Measurements from ENCODE around the gene ATP6V0D1.
"Not testable (repeated sequence)": the region's sequence is repeated elsewhere in the genome, so short reads cannot be mapped to it uniquely, and the experiment has no call there.

ATP6V0D1 gene
- total RNA-seq, result 192 to 470 (median 348) reads per million in 17 experiments

GRCh38 chr16:67480833-67481560, at the start of gene ATP6V0D1:
TSS of gene ATP6V0D1 (minus strand) at chr16:67481157. CDS start at chr16:67481086, 71 bp downstream.
- DNase-seq, result peak; percentile 100

DNA sequence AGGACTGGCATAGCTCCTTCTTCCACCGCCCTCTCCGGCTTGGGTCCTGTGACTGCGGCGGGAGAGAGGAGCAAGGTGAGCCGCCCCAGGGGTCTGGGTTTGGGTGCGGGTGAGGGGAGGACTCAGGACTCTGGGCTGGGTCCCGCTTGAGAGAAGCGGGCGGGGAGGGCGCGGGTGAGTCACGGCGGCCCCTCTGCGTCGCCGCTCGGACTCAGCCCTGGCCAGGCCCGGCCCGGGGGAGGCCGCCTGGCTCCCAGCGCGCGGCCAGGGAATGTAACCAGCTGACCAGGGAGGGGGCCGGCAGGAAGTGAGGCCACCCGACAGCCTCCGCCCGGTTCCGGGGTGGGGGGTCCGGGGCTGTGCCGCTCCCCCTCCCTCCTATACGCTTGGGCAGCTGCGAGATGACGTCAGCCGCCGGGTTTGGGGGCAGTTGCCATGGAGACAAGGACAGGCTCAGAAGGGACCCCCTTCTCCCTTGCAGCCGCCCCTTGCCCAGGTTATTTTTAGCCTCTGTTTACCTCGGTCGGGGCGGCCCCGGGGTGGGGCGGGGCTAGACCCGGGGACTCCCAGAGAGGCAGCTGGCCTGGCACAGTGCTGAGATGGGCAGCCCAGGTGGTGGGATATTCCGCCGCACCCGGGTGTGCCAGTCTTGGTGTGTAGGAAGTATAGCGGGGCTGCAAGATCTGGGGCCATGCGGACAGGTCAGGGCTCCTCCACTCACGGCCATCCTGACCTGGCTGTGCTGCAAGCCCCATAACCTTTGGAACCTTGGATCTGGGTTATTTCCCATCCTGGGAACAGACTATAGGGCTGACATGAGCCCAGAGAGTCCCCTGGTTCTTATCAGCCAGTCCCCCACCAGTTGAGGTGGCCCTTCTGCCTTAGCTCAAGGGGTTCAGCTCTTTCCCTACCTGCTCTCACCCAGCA, 49.3 kb upstream of the ATP6V0D1 start:
- peak; percentile 83 to 93 (median 90) for DNase-seq

GRCh38 chr16:67529582-67530012, 48.6 kb upstream of the ATP6V0D1 start:
- DNase-seq, result peak in 1 of 4 experiments; percentile 33

GRCh38 chr16:67528870-67529581, 48.1 kb upstream of the ATP6V0D1 start:
- DNase-seq, result peak; percentile 40 to 78 (median 58)

DNA sequence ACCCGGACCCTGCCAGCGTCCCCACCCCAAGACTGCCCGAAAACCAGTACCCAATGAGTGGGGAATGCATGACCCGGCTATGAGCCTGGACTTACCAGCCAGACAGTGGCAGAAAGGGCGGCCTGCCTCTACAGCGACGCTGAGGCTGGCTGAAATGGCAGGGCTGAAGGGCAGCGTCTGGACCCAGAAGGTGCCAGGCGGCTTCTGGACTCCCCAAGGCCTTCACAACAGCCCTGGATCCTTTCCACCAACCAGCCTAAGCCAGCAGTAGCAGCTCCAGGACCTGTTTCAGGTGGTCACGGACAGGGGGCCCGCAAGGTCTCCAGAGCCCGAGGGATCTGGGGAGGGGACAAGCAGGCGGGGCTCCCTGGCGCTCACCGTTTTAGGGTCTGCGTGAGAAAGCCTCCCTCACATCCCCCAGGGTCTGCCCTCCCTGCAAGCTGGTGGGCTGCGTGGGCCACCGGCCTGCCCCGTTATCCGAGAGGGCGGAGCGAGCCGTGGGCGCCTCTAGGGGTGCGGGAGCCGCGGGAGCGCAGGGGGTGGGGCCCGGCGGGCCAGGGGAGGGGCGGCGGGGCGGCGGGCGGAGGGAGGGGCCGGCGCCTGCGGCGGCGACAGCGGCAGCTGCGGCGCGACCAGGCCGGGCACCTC, 47.4 kb upstream of the ATP6V0D1 start, which contains the start of gene RIPOR1:
TSS of gene RIPOR1 (plus strand) at position 608 of the 648 bp plus-strand sequence. CDS start 9,618 bp downstream, outside the sequence.
- peak; percentile 49 to 89 (median 74) for DNase-seq

DNA sequence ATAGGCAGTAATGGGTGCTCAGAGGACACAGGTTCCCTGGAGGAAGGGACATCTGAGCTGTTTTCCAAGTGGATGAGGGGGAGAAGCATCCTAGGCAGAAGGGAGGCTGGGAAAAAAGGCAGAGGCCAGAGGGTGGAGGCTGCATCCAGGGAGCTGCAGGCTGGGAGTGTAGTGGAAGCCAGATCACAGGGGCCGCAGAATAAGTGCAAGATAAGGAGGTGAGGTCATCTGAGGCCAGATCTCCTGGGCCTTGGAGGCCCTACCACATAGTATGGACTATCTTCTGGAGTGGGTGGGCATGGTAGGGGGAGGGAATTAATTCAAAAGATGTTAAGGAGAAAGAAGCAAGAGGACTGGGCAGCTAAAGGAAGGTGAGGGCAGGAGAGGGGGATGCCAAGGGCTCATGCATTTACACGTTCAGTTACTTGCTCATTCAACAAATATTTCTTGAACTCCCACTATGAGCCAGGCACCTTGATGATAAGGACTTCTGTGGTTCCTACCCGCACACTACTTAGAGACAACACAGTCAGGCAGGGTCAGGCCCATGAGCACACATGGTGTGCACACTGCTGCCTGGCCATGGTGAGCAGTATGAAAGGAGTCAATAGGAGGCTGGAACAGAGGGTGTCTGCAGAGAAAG, 45.3 kb upstream of the ATP6V0D1 start:
- DNase-seq, result no peak

GRCh38 chr16:67525176-67525860, 44.4 kb upstream of the ATP6V0D1 start:
- DNase-seq, result peak in 1 of 4 experiments; percentile 33

GRCh38 chr16:67521095-67521804, 40.3 kb upstream of the ATP6V0D1 start:
- DNase-seq, result peak; percentile 98 to 100 (median 99)

DNA sequence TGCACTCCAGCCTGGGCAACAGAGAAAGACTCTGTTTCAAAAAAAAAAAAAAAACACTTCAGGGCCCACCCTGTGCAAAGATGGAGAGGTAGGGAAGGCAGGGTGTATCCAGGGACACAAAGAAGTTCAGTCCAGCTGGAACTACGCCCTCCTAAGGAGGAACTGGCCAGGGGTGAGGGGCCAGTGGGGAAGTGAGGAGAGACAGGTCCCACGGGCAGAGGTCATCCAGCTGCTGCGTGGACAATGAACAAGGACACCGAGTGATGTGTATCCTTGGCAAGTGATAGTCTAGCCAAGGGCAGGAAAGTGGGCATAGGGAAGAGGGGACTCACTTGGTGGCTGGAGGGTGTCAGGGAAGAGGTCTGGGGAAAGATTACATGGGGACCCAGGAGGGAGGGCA, 38.3 kb upstream of the ATP6V0D1 start:
- peak; percentile 26 to 61 (median 50) for DNase-seq

DNA sequence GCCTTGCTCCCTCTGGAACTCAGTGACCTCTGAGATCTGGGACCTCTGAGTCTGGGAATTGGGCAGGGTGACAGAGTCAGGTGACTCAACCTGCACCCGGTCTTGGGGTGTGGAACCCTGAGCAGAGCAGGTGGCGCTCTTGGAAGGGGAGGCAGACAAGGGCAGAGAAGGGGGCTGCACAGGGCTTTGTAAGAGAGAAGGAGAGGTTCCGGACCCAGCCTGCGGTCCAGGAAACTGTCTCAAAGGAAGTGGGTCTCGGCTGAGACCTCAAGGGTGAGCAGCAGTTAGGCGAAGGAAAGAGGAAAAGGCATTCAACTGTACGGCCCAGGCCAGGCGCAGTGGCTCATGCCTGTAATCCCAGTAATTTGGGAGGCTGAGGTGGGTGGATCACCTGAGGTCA, 37.7 kb upstream of the ATP6V0D1 start:
- no peak for DNase-seq

DNA sequence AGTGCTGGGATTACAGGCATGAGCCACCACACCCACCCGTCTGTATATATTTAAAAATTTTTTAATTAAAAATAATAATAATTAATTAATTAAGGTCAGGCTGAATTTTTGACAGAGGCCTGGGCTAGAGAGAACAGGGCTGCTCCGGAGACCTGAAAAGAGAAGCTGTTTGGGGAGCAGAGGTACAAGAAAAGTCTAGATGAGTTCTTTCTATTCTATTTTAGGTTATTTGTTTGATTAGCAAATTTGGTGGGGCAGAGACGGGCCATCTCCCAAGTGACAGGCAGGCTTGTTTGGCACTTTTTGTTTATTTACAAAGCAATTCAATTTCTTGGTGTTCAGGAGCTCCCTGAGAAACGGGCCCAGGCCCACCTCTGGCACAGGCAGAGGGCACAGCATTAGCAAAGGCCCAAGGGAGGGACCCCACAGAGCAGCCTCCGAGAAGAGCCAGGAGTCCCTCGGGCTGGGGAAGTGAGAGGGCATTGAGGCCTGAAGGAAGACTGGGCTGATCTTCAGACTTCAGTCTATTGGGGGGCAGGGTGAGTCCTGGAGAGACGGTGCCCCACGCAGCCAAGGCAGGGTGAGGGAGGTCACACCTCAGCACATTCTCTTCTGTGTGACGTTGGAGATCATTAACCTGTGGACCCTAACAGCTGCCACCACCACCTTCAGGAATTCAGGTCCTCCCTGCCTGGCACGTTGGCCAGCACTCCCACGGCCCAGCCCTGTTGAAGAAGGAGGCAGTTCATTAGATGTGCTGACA, 36.9 kb upstream of the ATP6V0D1 start:
- peak in 1 of 4 experiments; percentile 26 for DNase-seq

DNA sequence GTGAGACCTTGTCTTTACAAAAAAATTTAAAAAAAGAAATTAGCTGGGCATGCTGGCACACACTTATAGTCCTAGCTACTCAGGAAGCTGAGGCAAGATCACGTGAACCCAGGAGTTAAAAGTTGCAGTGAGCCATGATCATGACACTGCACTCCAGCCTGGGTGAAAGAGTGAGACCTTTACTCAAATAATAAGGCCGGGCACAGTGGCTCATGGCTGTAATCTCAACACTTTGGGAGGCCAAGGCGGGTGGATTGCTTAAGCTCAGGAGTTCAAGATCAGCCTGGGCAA, 36.1 kb upstream of the ATP6V0D1 start:
- peak; percentile 20 to 49 (median 41) for DNase-seq

DNA sequence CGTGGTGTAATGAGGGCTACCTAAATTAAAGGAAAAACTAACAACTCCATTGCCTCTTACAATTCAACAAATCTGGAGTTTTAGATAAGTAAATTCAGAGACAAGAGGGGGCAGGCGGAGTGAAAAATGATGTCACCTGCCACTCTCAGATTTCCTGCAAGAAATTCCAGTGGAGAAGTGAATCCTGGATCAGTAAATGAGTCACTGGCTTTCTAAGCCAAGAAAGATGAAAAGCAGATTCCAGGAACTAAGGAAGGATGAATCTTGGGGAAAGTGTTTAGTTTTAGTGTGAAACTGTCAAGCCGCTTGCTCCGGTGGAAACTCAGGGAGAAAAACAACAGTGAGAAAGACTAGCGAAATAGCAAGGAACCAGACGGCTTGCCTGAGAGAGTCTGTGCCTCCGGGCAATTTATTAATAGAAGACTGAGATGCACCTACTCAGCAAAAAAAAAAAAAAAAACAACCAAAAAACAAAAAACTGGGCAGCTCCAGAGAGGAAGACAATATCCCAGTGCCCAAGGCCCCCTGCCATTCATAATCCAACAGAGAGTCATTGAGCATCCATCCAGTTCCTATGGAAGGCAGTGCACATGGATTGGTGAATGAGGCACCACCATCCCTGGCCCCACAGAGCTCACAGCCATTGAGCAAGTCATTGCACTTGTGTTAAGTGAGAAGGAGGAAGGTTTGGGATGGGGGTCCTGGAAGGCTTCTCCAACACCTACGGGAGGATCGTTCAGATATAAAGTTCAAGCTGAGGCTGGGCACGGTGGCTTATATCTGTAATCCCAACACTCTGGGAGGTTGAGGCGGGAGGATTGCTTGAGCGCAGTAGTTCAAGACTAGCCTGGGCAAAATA, 35.6 kb upstream of the ATP6V0D1 start:
- no peak for DNase-seq

DNA sequence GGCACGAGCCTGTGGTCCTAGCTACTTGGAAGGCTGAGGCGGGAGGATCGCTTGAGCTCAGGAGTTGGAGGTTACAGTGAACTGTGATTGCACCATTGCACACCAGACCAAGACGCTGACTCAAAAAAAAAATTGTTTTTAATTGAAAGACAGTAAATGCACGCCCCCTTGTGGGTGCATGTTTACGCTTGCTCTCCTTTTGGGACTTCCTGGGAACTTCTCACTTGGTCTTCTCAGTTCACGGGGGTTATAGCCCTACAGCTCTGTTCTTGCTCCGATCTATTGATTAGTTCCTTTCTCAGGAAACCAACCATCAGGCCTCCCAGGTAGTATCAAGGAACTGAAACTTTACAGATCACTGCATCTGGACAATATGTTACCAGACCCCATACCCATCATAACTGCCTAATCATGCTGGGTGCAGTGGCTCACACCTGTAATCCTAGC, 33.4 kb upstream of the ATP6V0D1 start:
- peak; percentile 95 to 98 (median 97) for DNase-seq

GRCh38 chr16:67513892-67514291, 32.9 kb upstream of the ATP6V0D1 start:
- DNase-seq, result not testable (repeated sequence)

- peak in 2 of 4 experiments; percentile 30 to 51 for DNase-seq
Observed at GRCh38 chr16:67509016-67509415, 28.1 kb upstream of the ATP6V0D1 start.

DNA sequence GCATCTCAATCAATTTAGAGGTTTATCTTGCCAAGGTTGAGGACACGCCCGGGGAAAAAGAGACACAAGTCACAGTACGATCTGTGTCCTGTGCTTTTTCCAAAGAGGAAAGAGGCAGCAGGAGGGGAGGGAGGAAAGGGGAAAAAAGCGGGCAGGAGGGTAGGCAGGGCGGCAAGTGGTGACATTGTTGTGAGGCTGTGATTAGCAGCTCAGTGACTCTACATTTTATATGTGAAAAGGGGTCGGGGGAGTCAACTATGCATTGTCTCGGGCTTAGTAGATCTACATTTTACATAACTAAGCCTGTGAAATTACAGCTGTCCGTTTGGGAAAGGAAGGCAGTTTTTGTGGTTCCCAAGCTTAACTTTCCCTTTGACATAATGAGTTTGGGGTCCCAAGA, 25.5 kb upstream of the ATP6V0D1 start:
- no peak for DNase-seq

All from suppressor macrophage (primary cell).